ENCODE data around the gene RNF112.

Gene RNF112

GRCh38 chr17:19410875-19411620, at the start of gene RNF112:
TSS of gene RNF112 (plus strand) at chr17:19411232. CDS start at chr17:19411409, 177 bp downstream.
- DNase-seq, result no peak

- DNase-seq, result no peak
These were observed 49.7 kb upstream of the RNF112 start for GRCh38 chr17:19361326-19361725.

- no peak for DNase-seq
These were observed 49.1 kb upstream of the RNF112 start for GRCh38 chr17:19361944-19362276.

- DNase-seq, result peak; percentile 96
These were observed 48.5 kb upstream of the RNF112 start, which contains the start of gene B9D1 for GRCh38 chr17:19362277-19363113. TSS of gene B9D1 (minus strand) at chr17:19362723. CDS start at chr17:19362569, 154 bp downstream.

GRCh38 chr17:19363114-19363438, 48.0 kb upstream of the RNF112 start:
- DNase-seq, result no peak

- no peak for DNase-seq
These were observed 47.5 kb upstream of the RNF112 start for GRCh38 chr17:19363460-19364035.

- no peak for DNase-seq
These were observed 46.1 kb upstream of the RNF112 start for GRCh38 chr17:19364699-19365498.

- no peak for DNase-seq
These were observed 45.6 kb upstream of the RNF112 start for GRCh38 chr17:19365499-19365817.

- no peak for DNase-seq
These were observed 45.0 kb upstream of the RNF112 start for GRCh38 chr17:19365833-19366636.

GRCh38 chr17:19366637-19366972, 44.4 kb upstream of the RNF112 start:
- no peak for DNase-seq

- DNase-seq, result no peak
These were observed 42.8 kb upstream of the RNF112 start for GRCh38 chr17:19368229-19368628.

GRCh38 chr17:19369107-19369778, 41.8 kb upstream of the RNF112 start:
- no peak for DNase-seq

- DNase-seq, result no peak
These were observed 41.1 kb upstream of the RNF112 start for GRCh38 chr17:19369846-19370492.

- no peak for DNase-seq
These were observed 40.5 kb upstream of the RNF112 start for GRCh38 chr17:19370493-19370960.

- DNase-seq, result no peak
These were observed 39.6 kb upstream of the RNF112 start for GRCh38 chr17:19371259-19372010.

GRCh38 chr17:19372011-19372370, 39.0 kb upstream of the RNF112 start:
- DNase-seq, result no peak

GRCh38 chr17:19372439-19372838, 38.6 kb upstream of the RNF112 start:
- no peak for DNase-seq

- peak in 1 of 2 experiments; percentile 12 for DNase-seq
These were observed 38.0 kb upstream of the RNF112 start for GRCh38 chr17:19372866-19373504.

GRCh38 chr17:19374136-19374535, 36.9 kb upstream of the RNF112 start:
- peak in 1 of 2 experiments; percentile 2 for DNase-seq

- DNase-seq, result no peak
These were observed 35.3 kb upstream of the RNF112 start for GRCh38 chr17:19375732-19376131.
